ENCODE results near the gene CRYBB1.

The CRYBB1 gene

DNA sequence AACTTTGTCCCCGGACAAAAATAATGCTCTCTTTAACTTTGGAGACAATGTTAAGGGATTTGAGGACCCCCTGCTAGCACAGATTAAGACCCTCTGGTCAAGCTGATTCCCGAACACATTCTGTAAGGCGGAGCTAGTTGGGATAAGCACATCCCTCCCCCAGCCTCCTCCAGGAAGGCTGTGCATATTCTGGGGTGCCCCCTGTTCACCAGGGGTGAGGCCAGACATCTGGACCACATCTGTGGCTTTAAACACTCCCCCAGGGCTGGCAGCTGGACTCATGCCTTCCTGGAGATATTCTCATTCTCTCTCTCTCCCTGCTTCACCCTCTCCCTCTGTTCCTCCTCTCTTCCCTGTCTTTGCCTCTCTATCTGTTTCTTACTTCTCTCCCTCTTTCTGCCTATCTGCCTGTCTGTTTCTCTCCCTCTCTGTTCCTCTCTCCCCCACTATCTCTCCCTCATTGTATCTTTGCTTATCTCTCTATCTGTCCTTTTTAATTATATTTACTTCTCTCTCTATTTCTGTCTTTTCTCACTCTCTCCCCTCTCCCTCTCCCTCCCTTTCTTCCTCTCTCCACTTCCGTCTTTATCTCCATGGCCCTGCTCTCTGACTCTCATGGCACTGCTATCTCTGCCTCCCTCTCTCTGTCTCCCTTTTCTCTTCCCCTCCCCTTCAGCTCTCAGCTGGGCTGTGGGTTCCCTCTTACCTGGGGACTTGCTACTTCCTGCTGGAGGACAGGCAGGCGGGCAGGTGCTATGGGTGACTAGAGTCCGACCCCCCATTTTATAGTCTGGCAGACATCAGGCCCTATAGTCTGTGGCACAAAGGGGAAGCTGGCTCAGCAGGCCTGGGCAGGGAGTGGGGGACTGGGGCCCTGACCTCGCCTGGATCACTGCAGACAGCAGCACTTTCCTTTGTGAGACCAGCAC lies at the start of gene CRYBB1:
Gene CRYBB1 (minus strand): TSS at position 757 of the 929 bp plus-strand sequence. CDS start 1,708 bp downstream, outside the sequence.
- peak; percentile 20 for DNase-seq

DNA sequence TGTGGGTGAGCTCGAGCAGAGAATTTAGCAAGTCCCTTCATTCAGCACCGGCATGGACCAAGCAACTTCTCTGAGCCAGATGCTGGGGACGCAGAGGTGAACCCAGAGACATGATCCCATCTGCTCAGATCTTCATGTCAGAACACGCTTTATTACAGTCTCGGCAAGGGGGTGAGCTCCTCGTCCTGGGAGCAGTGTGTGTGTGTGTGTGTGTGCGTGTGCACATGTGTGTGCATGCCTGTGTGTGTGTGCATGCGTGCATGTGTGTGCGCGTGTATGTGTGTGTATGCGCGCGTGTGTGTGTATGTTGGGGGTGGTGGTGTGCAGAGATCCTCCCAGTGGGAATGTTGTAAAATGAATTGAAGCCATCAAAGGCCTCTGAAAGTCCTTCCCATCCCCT lies 49.3 kb upstream of the CRYBB1 start:
- DNase-seq, result no peak

DNA sequence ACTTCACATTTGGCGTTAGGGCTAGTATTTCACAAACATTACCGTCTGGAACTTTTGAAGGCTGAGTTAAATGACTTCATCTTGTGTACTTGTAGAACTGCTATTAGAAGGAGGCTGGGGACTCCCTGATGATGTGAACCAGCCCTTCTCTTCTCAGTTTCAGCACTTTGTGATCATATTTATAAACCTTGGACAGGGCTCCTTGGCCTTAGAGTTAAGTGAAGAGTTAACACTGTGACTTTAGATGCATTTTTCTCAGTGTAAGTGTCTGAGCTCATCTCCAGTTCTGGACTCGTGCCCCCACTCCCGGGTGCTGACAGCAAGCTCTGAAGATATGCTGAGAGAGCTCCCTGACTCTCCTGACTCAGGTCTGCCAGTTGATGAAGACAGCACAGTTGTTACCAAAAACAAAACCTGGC lies 48.0 kb upstream of the CRYBB1 start:
- peak; percentile 56 for DNase-seq

DNA sequence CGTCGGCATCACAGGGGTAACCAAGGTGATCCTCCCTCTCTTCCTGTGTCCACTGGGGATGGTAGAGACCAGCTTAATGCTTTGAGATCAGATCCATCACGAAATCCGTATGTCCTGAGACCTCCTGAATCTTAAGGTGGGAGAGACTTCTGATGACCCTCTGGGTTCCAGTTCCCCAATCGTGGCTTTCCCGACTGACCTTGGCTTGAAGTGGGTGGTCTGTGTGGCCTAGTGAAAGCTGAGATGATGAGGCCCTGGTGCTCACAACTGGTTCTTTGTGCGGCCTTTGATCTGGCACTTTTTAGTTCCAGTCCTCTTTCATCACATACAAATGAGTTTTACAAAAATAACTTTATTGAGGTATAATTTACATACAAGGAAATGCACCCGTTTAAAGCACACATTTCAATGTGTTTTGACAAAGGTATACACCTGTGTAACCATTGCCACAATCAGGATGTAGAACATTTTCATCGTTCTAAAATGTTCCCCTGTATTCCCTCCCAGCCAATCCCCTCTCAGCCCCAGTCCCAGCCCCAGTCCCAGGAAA lies 45.6 kb upstream of the CRYBB1 start:
- no peak for DNase-seq

DNA sequence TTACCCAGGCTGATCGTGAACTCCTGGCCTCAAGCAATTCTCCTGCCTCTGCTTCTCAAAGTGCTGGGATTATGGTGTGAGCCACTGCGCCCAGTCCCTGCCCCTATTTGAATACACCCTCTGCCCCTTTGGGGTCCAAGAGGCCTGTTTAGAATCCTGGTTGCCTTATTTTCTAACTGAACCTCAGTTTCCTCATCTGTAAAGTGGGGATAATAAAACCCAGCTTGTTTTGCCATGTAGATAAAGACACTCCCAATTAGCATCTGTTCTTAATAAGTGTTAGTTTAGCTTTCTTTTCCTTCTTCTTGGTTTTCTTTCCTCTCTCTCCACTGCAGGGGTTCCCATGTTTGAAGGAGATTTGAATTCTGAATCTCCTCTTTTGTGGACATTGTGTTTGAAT lies 44.3 kb upstream of the CRYBB1 start:
- DNase-seq, result no peak

DNA sequence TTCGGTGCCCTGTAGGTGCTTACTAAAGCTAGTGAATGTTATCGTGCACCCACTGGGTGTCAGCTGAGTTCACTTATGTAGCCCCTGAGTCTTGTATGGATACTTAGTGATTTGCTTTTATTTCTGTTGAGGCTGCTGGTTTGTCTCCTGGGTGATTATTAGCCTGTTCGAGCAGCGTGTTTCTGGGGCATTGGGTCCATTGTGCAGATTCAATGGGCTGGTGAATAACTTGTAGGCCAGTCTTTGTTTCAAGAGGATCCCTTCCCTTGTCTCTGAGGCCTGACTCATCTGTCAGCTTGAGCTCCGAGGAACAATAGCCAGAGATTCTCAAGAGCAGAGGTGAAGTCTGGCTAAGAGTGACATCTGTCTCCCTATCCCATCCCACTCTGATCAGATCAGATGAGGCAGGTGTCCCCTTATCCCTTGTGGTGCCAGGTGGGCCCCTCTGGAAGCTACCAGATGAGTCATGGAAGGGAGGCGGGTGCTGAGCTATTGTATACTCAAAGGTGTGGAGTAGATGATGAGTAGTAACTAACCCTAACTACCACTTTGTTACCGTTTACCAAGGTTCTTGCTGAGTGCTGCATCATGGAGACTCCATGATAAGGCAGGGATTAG lies 43.2 kb upstream of the CRYBB1 start:
- DNase-seq, result no peak

DNA sequence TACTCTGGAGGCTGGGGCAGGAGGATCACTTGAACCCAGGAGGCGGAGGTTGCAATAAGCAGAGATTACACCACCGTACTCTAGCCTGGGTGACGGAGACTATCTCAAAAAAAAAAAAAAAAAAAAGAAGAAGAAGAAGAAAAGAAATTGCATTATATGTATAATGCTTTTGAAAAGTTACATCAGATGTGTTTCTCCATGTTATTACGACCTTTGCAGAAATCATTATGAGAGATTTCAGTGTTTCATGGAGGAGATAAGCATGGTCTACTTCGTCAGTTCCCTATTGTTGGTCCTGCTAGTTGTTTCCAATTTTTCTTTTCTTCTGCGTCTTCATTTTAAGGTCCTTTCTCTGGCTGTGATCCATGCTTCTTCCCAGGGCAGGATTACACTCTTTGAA lies 42.5 kb upstream of the CRYBB1 start:
- no peak for DNase-seq

DNA sequence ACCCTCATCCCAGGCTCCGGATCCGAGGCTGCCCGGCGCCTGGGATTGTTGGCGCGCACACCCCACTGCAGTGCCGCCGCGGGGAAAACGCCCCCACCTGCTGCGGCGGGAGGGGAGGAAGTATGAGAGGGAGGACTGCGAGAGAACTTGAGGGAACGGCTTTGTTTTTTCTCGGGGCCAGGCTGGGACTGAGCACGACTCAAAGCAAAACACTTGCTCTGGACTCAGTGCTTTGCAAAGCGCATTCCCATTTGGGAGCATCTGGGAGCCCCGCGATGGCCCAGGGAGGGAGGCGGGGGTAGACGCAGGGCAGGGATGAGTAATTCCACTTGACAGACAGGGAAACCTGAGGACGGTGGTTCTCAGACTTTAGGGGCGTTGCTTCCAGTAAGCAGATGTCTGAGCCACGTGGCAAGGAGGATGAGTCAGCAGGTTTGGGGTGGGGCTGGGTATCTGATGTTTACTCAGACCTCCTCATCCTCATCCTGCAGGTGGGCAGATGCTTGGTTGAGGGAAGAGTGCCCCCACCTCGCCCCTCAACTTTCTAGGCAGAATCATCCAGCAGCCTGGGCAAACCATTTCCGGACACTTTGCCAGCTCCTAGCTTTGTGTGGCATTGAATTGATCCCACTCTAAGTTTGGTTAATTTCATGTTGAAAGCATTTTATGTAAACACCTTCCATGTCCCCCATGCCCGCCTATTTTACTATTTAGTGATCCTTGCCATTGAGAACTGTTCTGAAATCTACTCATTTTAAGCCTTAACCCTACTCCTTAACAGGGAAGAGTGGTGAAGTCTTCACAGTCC lies 41.0 kb upstream of the CRYBB1 start:
- peak; percentile 94 for DNase-seq

DNA sequence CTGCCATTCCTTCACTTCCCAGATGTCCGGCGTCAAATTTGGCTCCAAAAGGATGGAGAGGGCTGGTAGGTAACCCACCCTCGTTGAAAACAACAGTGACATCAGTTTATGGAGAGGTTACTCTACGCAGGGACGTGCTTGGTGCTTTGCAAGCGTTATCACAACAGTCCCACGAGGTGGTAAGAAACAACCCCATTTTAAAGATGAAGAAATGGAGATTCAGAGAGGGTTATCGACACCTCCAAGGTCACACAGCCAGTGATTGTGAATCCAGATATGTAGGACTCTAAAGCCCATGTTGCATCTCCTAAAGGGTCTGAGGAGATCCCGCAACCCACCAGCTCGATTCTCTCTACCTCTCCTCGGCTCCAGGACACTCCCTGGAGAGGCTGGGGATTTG lies 40.3 kb upstream of the CRYBB1 start:
- DNase-seq, result no peak

DNA sequence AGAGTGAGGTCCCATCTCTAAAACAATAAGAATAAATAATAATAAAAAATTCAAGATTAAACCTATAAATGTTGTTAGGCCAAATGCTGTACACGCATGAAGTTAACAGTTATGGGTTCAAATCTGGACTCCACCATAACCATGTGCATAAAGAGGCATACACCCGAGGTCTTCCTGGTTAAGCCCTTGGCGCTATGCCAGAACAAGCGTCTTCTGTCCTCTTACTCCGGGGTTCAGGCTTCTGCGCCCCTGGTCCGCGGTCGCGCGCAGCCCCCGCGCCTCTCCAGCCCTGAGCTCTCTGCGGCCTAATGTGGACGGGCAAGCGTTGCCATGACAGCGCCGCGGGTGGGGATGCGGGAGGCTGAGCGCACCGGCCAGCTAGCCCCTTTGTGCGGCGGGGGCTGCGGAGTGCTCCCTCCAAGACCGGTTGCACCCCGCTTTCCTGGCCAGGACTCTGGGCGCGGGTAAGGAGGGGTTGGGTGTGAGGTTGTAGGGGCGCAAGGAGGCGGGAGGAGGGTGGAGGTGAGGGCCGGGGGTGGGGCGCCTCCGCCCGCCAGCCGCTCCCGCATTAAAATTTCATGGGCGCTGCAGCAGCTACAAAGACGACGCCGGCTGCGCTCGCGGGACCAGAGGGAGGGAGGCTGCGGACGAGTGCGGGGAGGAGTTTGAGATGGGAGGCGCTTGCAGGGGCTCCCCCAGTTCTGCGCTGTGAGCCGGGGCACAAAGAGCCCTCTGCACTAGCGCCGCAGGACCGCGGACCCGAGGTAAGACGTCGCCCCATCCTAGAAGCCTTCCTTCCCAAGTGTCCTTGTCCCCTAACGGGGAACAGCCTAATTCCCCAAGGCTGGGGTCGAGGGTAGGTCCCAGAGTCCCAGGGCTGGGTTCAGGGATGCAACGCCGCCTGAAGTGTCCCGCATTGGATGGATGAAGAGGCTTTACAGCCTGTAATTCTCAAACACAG lies 39.3 kb upstream of the CRYBB1 start, which contains the start of gene MIAT:
Gene MIAT (plus strand): TSS at position 698 of the 961 bp plus-strand sequence.
- peak; percentile 24 for DNase-seq

DNA sequence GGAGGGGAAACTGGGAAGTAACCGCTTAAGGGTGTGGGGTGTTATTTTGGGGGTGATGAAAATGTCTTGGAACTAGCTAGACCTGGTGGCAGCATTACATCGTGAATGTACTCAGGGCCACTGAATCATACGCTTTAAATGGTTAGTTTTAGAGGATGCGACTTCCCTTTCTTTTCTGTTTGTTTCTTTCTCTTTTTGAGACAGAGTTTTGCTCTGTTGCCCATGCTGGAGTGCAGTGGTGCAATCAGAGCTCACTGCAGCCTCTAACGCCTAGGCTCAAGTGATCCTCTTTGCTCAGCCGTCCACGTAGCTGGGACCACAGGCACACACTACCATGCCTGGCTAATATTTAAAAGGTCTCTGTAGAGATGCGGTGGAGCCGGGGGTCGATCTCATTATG lies 34.0 kb upstream of the CRYBB1 start:
- DNase-seq, result no peak

DNA sequence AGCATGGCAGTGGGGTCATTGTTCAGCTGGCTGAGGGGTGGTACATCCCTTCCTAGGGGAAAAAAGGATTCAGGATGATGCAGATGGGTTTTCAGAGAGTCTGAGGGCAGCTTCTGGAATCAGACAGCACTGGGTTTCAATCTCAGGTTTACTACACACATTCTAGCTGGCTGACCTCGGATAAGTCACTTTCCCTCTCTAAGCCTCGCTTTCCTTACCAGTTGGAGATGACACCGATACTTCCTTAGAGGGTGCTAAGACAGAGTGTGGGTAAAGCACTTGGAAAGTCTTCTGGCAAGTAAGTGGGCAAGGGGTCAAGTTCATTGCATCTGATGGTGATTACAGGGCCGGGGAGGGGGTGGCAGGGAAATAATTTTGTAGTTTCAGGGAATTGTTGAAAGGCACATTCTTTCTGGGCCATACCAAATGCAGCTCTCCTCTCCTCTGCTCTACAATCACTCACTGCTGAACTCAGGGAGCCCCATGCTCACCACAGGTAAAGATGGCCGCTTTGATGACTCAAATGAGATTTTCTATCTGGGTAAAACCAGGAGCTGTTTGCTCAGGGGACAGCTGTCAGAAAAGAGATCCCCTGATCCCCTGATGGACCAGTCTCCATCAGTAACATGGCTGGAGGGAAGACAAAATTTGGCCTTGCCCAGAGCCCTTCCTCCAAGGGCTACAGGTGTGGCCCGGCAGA lies 33.0 kb upstream of the CRYBB1 start:
- no peak for DNase-seq

DNA sequence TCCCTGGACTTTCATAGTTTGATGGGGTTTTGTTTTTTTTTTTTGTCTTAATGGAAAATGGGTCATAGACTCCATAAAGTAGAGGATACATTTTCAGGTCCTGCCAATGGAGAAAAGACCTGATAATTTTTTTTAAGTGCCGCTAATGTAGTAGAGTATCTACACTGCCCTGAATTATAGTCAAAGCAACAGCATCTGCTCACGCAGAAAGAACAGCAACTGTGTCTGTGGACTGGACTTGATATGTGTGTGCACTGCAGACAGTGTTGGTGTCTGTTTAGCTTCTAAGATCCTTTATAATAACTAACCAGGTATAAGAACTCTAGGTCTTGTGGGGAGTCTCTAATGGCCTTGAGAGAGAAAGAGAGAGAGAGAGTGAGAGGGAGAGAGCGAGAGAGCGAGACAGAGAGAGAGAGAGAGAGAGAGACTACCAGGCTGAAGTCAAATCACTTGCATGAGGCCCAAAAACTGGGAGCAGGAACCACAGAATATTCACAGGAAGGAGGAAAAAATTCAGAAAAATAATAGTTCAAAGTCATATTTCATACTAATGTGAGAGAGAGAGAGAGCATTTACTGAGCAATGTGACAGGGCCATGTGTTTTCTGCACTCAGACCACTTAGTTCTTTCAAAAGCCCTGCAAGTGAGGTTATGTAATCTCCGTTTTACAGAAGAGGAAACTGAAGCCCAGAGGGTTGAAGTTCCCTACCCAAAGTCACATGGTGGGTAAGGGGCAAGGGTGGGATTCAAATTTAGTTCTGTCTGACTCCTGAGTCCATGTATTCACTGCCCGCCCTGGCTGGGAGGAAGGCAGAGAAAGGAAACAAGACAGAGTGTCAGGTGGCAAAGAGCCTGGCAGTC lies 30.9 kb upstream of the CRYBB1 start:
- no peak for DNase-seq

DNA sequence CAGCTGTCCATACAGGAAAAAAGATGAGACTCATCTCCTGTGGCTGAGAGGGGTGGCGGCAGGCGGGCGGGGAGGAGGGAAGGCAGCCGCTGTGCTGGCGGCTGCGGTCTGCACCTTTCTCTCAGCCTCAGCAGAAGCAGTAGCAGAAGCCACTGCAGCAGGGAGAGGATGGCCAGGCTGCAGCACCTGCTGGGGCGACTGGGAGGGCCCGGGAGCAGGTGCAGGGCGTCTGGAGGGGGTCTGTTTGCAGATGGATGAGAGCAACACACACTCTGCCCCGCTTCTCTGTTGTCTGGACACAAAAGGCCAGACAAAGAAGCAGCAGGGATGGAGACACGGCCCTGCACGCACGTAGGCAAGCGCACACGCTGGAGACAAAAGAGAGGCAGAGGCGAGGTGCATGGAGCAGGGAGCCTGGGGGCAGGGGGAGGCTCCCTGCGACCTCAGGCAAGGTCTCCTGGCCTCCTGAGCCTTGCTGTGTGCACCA lies 30.2 kb upstream of the CRYBB1 start:
- DNase-seq, result no peak

DNA sequence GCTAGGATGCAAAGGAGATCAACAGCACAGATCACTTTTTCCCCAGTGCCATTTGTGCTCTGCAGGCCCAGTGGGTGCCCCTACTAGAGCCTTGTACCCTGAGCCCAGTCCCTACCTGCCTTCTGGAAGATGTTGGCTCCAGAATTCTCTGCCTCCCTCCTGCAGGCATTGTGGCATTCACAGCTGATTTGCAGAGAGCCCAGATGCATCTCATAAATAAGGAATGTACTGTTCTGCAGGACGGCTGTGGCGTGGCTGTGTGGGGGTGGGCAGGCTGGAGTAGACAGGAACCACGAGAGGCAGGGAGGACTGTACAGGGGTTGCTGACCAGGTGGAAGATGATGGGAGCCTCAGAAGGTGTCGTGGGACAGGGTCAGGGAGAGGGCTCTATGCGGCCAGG lies 28.3 kb upstream of the CRYBB1 start:
- peak; percentile 66 for DNase-seq

DNA sequence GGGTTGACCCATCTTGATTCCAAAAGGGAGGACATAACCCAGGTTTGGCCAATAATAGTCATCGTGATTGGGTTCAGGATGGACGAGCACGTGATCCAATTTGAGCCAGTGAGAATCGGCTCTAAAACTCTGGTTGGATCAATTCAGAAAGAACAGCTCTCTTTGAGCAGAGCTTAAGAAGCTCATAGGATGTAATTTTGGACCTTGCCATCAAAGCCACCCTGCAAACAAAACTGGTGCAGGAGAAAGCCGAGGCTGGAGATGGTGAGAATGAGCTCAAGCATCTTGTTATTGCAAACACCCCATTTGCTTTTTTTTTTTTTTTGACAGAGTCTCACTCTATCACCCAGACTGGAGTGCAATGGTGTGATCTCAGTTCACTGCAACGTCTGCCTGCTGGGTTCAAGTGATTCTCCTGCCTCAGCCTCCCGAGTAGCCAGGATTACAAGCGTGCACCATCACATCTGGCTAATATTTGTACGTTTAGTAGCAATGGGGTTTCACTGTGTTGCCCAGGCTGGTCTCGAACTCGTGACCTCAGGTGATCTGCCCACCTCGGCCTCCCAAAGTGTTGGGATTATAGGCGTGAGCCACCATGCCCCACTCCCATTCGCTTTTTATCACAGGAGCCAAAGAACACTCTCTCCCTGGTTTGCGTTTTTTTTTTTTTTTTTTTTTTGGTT lies 25.7 kb upstream of the CRYBB1 start:
- no peak for DNase-seq

DNA sequence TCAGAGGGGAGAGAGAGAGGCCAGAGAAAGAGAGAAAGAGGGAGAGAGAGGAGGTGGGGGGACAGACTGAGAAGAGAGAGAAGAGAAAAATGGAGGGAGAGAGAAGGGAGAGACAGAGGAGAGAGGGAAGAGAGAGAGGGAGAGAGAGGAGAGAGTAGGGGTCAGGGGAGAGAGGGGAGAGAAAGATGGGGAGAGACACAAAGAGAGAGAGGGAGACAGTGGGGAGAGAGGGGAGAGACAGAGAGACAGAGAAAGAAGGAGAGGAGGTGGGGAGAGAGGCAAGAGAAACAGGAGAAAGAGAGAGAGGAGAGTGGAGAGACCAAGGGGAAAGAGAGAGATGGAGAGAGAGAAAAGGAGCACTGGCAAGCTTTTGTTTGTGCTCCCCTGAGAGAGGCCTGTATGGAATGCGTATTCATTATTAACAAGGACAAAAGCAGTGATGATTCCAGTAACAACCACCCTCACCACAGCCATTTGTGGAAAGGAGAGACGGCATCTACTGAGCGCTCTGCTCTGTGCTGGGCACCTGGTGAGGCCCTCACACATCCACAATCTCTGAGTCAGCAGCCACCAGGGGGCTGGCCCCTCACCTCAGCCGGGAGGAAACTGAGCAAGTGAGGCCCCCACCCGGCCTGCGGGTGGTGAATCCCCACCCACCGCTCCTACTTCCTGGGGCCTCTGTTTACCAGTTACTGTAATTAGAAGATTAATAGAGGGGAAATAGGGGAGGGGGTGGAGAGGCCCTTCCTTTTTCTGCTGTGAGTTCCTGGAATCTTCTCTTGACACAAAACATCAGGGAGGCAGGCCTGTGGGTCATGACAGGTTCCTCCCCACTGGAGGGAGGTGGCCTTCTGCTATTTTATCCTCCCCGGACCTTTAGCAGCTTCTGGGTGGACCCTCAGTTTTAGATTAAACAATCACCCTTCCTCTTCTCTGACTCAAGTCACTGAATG lies 24.9 kb upstream of the CRYBB1 start:
- DNase-seq, result no peak

DNA sequence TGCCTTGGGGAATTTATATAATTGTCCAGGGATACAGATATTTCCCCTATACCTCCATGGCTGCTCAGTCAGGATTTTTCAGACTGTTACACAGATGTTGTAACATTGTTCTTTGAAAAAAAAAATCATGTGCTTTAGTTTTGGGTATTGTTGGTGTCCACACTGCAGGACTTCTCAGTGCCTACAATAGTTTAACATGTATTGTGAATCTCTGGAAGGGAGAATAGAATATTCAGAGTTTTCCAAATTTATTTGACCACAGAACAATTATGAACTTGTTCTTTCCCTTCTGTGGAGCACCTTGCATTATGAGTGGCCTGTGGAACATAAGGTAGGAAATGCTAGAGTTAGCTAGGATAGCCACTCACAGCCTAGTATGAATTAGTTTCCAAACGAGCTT lies 18.5 kb upstream of the CRYBB1 start:
- DNase-seq, result no peak

All from EL (cell line).